HepG2 (cell line): ENCODE measurements around the gene RHEBL1. TPM values are rescaled to one million over a fixed set of nuclear protein-coding genes. Genes with fewer than 3 reads are reported as not detected.

Experiments
- CEBPB ChIP-seq: IDR thresholded peaks from 2 replicates; pipeline ENCODE4 v1.6.1; 2011; ENCODE audit warnings: low read depth, low read length, improper control_type of control experiment, borderline replicate concordance
- CREB3 ChIP-seq: sonication (generic); formaldehyde crosslinking; IDR thresholded peaks from 2 replicates; pipeline ENCODE4 v1.5.0; 2020; ENCODE audit warnings: missing genetic modification reagents
- GMEB1 ChIP-seq: sonication (generic); formaldehyde crosslinking; IDR thresholded peaks from 2 replicates; pipeline ENCODE4 v1.5.1; 2020; ENCODE audit warnings: missing genetic modification reagents, mild to moderate bottlenecking, borderline replicate concordance
- HNRNPK ChIP-seq: fragments of 200-400 bp; formaldehyde crosslinking; IDR thresholded peaks from 2 replicates; pipeline ENCODE4 v1.6.1; 2018; ENCODE audit warnings: low read length, low read depth, moderate library complexity, mild to moderate bottlenecking; ENCODE audit not compliant: poor library complexity, severe bottlenecking
- MEF2D ChIP-seq: sonication (generic); formaldehyde crosslinking; IDR thresholded peaks from 2 replicates; pipeline ENCODE4 v1.5.1; 2020; ENCODE audit warnings: mild to moderate bottlenecking, missing genetic modification reagents
- MEIS1 ChIP-seq: sonication (generic); formaldehyde crosslinking; IDR thresholded peaks from 2 replicates; pipeline ENCODE4 v1.9.0; 2021; ENCODE audit warnings: mild to moderate bottlenecking, missing genetic modification reagents, moderate library complexity, borderline replicate concordance
- MLXIP ChIP-seq: sonication (generic); formaldehyde crosslinking; IDR thresholded peaks from 2 replicates; pipeline ENCODE4 v1.9.0; 2021; ENCODE audit warnings: missing genetic modification reagents, borderline replicate concordance
- MTA3 ChIP-seq: sonication (generic); formaldehyde crosslinking; IDR thresholded peaks from 2 replicates; pipeline ENCODE4 v1.4.0; 2020; ENCODE audit warnings: missing genetic modification reagents
- PHF5A ChIP-seq: IDR thresholded peaks from one replicate; pipeline ENCODE4 v1.6.1; 2018; ENCODE audit warnings: low read depth, missing genetic modification reagents; ENCODE audit not compliant: unreplicated experiment
- RBFOX2 ChIP-seq: fragments of 200-400 bp; formaldehyde crosslinking; IDR thresholded peaks from 2 replicates; pipeline ENCODE4 v1.6.1; 2017; ENCODE audit warnings: low read depth, mild to moderate bottlenecking, low read length
- RBM39 ChIP-seq: fragments of 200-400 bp; formaldehyde crosslinking; IDR thresholded peaks from one replicate; pipeline ENCODE4 v1.6.1; 2018; ENCODE audit warnings: antibody characterized with exemption, mild to moderate bottlenecking, low read depth, low read length; ENCODE audit not compliant: poor library complexity, severe bottlenecking
- THYN1 ChIP-seq: sonication (generic); formaldehyde crosslinking; IDR thresholded peaks from 2 replicates; pipeline ENCODE4 v1.8.1; 2023; ENCODE audit warnings: low read depth, mild to moderate bottlenecking, moderate library complexity, missing genetic modification reagents, borderline replicate concordance
- ZIK1 ChIP-seq: sonication (generic); formaldehyde crosslinking; IDR thresholded peaks from 2 replicates; pipeline ENCODE4 v1.5.0; 2020; ENCODE audit warnings: mild to moderate bottlenecking, low read depth, missing genetic modification reagents, borderline replicate concordance
- ZNF326 ChIP-seq: sonication (generic); formaldehyde crosslinking; IDR thresholded peaks from 2 replicates; pipeline ENCODE4 v1.4.0; 2020; ENCODE audit warnings: missing genetic modification reagents, borderline replicate concordance
- ZNF549 ChIP-seq: sonication (generic); formaldehyde crosslinking; IDR thresholded peaks from 2 replicates; pipeline ENCODE4 v1.5.0; 2020; ENCODE audit warnings: missing genetic modification reagents
- ZNF563 ChIP-seq: sonication (generic); formaldehyde crosslinking; IDR thresholded peaks from 2 replicates; pipeline ENCODE4 v1.8.0; 2022; ENCODE audit warnings: mild to moderate bottlenecking, moderate library complexity, missing genetic modification reagents
- ZNF614 ChIP-seq: IDR thresholded peaks from 2 replicates; pipeline ENCODE4 v1.6.1; 2018; ENCODE audit warnings: missing biosample characterization, missing genetic modification reagents, inconsistent platforms, borderline replicate concordance
- ZNF773 ChIP-seq: sonication (generic); formaldehyde crosslinking; IDR thresholded peaks from 2 replicates; pipeline ENCODE4 v1.4.0; 2020; ENCODE audit warnings: missing genetic modification reagents, borderline replicate concordance
- ZNF816 ChIP-seq: sonication (generic); formaldehyde crosslinking; IDR thresholded peaks from 2 replicates; pipeline ENCODE4 v1.8.0; 2022; ENCODE audit warnings: missing genetic modification reagents, mild to moderate bottlenecking, borderline replicate concordance
- ZNF891 ChIP-seq: sonication (generic); formaldehyde crosslinking; IDR thresholded peaks from 2 replicates; pipeline ENCODE4 v1.5.0; 2020; ENCODE audit warnings: mild to moderate bottlenecking, missing genetic modification reagents
- polyA plus RNA-seq, 8 experiments: library from polyadenylated mRNA; depleted of rRNA in 3 of 8; stranded (reverse) in 7 of 8; unstranded in 1 of 8; fragments of >200 nt; fragmentation: Illumina TruSeq in 4 of 8; extraction: Trizol in 4 of 8; gene quantifications; 2 replicates each; pipeline versions ENCODE4 v1.2.1 to v1.2.3, GENCODE V29; 2011 to 2016; ENCODE audit warnings: low read depth in 4 of 8, missing spikeins in 1 of 8, mixed read lengths in 1 of 8; ENCODE audit not compliant: insufficient read depth in 1 of 8
- total RNA-seq, 5 experiments: library from RNA; depleted of rRNA; stranded (reverse); fragments of >200 nt; fragmentation: Illumina TruSeq; extraction: Trizol; gene quantifications; 2 replicates each; pipeline ENCODE4 v1.2.3, GENCODE V29; 2016; ENCODE audit warnings: low read depth in 1 of 5
- TF ChIP-seq, protein P1 (sequence below): sonication (generic); formaldehyde crosslinking; IDR thresholded peaks from 2 replicates; pipeline ENCODE4 v1.9.0; 2021; ENCODE audit warnings: missing genetic modification reagents, mild to moderate bottlenecking, borderline replicate concordance

Gene RHEBL1
- total and polyA plus RNA-seq, 2 of the 13 experiments (the other 11 are each of a cell fraction or from before 2014, with no cell fraction given) = 1.4 to 2.5 TPM

DNA sequence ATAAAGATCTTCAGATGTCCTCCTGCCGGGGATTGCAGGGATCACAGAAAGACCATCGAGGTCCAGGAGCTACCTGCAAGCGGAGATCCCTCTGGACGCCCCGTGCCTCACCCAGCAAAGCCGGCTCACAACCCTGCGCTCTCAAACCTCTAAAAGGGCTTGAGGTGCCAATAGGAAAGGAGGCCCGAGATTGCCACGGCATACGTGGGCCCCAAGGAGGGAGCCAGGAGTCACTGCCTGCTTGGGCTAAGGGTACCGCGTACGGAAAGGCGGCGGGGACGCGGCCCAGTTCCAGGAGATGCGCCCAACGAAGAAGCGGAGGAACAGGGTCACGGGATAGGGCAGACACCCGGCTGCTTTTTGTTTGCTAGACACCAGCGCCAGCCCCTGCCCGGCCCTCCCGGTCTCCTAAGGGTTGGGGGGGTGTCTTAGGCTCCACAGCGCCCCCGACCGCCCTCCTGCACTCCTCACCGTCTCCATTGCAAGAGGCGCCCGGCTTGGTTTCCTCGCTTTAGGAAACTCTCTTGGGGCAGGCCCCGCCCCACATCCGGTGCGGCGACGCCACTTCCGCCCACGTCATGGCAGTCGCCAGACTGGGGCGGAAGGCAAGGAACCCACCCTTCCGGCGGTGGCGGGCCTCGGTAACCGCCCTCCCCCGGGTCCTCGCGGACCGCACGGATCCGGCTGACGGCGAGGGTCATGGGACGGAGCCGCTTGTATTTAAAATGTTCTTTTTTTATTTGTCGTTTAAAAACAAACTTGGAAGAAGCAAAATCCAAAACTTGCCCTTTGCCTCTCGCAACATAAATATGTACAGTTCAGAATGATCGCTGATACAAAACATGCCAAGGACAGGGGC, 51.3 kb downstream of the RHEBL1 start, which contains the start of gene PRKAG1 (continued):
- TF ChIP-seq, protein P1, sequence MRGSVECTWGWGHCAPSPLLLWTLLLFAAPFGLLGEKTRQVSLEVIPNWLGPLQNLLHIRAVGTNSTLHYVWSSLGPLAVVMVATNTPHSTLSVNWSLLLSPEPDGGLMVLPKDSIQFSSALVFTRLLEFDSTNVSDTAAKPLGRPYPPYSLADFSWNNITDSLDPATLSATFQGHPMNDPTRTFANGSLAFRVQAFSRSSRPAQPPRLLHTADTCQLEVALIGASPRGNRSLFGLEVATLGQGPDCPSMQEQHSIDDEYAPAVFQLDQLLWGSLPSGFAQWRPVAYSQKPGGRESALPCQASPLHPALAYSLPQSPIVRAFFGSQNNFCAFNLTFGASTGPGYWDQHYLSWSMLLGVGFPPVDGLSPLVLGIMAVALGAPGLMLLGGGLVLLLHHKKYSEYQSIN = no peak
- TF ChIP-seq ZNF563 (CRISPR knock-in tag) = no peak
- TF ChIP-seq ZNF326 (CRISPR knock-in tag) = 0 out of 2 replicates have a peak, but pooled peaks have one; percentile 49
- 0 out of 2 replicates have a peak, but pooled peaks have one; percentile 70 for TF ChIP-seq MLXIP (CRISPR knock-in tag)
- peak; percentile 53; the same call in 1 of the 2 replicates for TF ChIP-seq MEF2D (CRISPR knock-in tag)
- peak; percentile 10; the same call in 1 of the 2 replicates for TF ChIP-seq ZNF773 (CRISPR knock-in tag)
- TF ChIP-seq RBFOX2 = peak; percentile 96
- TF ChIP-seq GMEB1 = peak; percentile 50; the same call in 1 of the 2 replicates
- TF ChIP-seq ZIK1 (CRISPR knock-in tag) = peak; percentile 62; the same call in 1 of the 2 replicates
- no peak for TF ChIP-seq HNRNPK
- no peak for TF ChIP-seq THYN1 (CRISPR knock-in tag)
- peak; percentile 93 for TF ChIP-seq RBM39
- no peak for TF ChIP-seq MTA3 (CRISPR knock-in tag)
- TF ChIP-seq ZNF816 (CRISPR knock-in tag) = no peak
- no peak for TF ChIP-seq CREB3
- no peak for TF ChIP-seq ZNF549 (CRISPR knock-in tag)
- no peak for TF ChIP-seq CEBPB
- no peak for TF ChIP-seq ZNF891 (CRISPR knock-in tag)
- TF ChIP-seq PHF5A (CRISPR knock-in tag) = no peak
- no peak for TF ChIP-seq ZNF614 (CRISPR knock-in tag)
- no peak for TF ChIP-seq MEIS1 (CRISPR knock-in tag)
